Coronary artery (tissue), 2 donors: Measurements from ENCODE around the gene SPSB2.
"Not testable (repeated sequence)": the region's sequence is repeated elsewhere in the genome, so short reads cannot be mapped to it uniquely, and the experiment has no call there.

Experiments
- DNase-seq: peaks from one replicate; pipeline ENCODE4 v3.0.0-alpha.2; 2017; ENCODE audit warnings: low spot score
- H3K27ac ChIP-seq, 2 donors: fragments of 200-600 bp; sonication (generic); one replicate each; pipeline ENCODE4 v1.5.1; 2016 to 2019
- H3K4me3 ChIP-seq: fragments of 200-600 bp; sonication (generic); 2 replicates; pipeline ENCODE4 v1.5.1; 2016; ENCODE audit warnings: mild to moderate bottlenecking, moderate library complexity
- TF ChIP-seq, protein P1 (sequence below): fragments of 200-600 bp; sonication (generic); IDR thresholded peaks from one replicate; pipeline ENCODE4 v1.5.1; 2019; ENCODE audit warnings: antibody characterized with exemption

The SPSB2 gene

DNA sequence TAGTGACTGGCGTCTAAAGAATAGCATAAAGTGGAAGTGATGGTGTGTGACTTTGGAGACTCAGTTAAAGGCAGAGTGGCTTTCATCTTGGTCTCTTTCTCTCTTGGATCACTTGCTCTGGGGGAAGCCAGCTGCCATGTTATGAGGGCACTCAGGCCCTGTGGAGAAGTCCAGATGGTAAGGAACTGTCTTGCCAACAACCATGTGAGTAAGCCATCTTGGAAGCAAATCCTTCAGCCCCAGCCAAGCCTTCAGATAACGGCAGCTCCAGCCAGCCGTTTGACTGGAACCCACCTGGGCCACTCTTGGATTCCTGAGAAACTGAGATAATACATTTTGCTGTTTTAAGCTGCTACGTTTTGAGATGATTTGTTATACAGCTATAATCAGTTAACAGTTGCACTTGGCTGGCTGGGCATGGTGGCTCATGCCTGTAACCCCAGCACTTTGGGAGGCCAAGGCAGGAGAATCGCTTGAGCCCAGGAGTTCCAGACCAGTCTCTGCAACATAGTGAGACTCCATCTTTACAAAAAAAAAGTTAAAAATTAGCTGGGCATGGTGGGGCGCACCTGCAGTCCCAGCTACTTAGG lies 23.8 kb upstream of the SPSB2 start:
- TF ChIP-seq, protein P1, sequence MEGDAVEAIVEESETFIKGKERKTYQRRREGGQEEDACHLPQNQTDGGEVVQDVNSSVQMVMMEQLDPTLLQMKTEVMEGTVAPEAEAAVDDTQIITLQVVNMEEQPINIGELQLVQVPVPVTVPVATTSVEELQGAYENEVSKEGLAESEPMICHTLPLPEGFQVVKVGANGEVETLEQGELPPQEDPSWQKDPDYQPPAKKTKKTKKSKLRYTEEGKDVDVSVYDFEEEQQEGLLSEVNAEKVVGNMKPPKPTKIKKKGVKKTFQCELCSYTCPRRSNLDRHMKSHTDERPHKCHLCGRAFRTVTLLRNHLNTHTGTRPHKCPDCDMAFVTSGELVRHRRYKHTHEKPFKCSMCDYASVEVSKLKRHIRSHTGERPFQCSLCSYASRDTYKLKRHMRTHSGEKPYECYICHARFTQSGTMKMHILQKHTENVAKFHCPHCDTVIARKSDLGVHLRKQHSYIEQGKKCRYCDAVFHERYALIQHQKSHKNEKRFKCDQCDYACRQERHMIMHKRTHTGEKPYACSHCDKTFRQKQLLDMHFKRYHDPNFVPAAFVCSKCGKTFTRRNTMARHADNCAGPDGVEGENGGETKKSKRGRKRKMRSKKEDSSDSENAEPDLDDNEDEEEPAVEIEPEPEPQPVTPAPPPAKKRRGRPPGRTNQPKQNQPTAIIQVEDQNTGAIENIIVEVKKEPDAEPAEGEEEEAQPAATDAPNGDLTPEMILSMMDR, result no peak
- no peak for DNase-seq
- no peak overlapping the region for H3K27ac ChIP-seq
- no peak overlapping the region for H3K4me3 ChIP-seq

DNA sequence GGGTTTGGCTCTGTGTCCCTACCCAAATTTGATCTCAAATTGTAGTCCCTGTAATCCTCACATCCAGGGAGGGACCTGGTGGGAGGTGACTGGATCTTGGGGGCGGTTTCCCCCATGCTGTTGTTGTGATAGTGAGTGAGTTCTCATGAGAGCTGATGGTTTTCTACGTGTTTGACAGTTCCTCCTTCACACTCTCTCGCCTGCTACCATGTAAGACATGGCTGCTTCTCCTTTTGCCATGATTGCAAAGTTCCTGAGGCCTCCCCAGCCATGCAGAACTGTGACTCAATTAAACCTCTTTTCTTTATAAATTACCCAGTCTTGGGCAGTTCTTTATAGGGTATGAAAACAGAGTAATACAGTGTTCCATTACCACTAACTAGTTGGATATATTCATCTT lies 21.2 kb upstream of the SPSB2 start:
- DNase-seq, result no peak
- TF ChIP-seq, protein P1, result no peak
- Histone ChIP-seq H3K4me3 (no peak overlapping the region), H3K27ac (no peak overlapping the region)

DNA sequence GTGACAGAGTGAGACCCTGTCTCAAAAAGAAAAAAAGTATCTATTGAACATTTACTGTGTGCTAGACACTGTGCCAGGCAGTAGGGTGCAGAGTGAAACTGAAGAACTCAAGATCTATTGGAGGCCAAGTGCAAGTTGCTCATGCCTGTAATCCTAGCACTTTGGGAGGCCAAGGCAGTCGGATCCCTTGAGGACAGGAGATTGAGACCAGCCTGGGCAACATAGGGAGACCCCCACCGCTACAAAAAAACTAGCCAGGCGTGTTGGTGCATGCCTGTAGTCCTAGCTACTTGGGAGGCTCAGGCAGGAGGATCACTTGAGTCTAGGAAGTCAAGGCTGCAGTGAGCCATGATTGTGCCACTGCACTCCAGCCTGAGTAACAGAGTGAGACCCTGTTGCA lies 19.6 kb upstream of the SPSB2 start:
- H3K27ac ChIP-seq, DNase-seq, H3K4me3 ChIP-seq: not testable (repeated sequence)

DNA sequence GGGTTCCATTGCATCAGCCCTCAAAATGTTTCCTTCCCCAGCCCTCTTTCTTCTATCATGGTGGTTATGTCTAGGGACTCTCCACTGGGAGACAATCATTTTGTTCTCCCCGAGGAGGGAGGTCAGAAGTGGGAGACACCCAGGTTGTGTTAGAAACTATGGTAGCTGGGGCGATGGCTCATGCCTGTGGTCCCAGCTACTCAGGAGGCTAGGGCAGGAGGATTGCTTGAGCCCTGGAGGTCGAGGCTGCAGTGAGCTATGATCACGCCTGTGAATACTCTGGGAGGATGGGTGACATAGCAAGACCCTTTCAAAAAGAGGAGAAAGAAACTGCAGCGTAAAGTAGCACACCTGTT lies 18.5 kb upstream of the SPSB2 start:
- no peak for DNase-seq
- TF ChIP-seq, protein P1, result no peak
- peak overlapping the region; percentile 70 for H3K4me3 ChIP-seq
- peak overlapping the region; percentile 88 to 90 for H3K27ac ChIP-seq

DNA sequence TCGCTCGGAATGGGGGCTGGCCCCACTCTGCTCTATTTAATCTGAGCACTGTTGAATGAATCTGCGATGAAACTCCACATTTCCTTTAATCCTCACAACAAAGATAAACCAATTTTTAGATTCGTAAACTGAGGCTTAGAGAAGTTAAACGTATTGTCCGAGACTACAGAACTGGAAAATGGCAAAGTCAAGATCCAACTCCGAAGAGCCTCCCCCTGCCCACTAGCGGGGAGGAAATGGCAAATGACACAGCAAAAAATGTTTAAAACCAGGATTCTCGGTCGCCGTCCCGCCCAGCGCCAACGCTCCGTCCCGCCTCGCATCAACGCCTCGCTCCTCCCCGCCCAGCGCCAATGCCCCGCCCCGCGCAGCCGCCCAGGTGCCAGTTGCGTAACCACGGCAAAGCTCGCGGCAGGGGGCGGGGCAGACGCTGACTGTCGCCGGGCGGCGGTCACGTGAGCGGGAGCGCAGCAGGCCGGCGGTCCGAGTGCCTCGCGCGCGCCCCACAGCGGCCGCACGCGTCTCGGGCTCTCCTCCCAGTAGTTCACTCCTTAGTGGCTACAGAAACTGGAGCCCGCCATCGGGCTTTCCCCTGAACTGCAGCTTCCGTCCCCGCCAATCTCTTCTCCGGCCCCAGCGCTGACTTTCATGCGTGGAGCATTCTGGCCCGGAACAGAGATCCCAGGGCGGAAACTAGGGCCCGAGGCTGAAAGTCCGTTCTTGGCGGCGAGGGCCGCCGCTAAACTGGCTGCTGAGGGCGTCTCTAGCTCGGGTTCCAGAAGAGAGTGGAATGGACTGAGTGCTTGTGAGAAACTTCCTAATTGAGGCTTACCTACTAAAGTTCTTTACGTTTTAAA lies 17.9 kb upstream of the SPSB2 start:
- DNase-seq, result peak; percentile 97
- Histone ChIP-seq H3K27ac (peak overlapping the region; percentile 88 to 90), H3K4me3 (peak overlapping the region; percentile 70)
- TF ChIP-seq, protein P1, result peak; percentile 83

DNA sequence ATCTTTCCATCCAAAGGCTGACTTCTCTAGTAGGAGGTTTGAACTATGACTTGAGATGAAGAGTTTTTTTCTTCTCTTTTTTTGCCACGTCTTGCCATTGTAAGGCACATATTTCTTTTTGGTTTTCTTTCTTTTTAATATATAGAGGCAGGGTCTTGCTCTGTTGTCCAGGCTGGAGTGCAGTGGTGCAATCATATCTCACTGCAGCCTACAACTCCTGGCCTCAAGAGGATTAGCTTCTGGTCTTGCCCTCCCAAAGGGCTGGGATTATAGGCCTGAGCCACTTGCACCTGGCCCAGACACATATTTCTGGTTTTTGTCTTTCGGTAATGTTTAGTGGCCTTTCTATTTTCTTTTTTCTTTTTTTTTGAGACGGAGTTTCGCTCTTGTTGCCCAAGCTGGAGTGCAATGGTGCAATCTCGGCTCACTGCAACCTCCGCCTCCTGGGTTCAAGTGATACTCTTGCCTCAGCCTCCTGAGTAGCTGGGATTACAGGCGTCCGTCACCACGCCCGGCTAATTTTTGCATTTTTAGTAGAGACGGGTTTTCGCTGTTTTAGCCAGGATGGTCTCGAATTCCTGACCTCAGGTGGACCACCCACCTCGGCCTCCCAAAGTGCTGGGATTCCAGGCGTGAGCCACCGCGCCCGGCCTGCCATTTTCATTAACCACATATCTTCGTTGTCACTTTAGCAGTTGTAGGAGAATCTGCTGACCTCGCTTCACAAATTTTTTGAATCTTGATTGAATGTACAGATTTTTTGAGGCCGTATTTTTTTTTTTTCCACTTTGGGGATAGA lies 16.9 kb upstream of the SPSB2 start:
- not testable (repeated sequence) for DNase-seq, H3K4me3 ChIP-seq
- H3K27ac ChIP-seq, result peak overlapping the region; percentile 88 to 90

DNA sequence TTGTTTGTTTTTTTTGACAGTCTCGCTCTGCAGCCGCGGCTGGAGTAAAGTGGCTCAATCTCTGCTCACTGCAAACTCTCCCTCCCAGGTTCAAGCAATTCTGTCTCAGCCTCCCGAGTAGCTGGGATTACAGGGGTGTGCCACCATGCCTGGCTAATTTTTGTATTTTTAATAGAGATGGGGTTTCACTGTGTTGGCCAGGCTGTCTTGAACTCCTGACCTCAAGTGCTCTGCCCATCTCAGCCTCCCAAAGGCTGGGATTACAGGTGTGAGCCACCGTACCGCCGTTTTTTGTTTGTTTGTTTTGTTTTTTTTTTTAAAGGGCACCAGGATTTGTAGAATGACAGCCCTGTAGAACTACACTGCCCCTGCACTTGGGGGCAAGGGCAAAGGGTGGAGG lies 15.7 kb upstream of the SPSB2 start:
- DNase-seq, result not testable (repeated sequence)

DNA sequence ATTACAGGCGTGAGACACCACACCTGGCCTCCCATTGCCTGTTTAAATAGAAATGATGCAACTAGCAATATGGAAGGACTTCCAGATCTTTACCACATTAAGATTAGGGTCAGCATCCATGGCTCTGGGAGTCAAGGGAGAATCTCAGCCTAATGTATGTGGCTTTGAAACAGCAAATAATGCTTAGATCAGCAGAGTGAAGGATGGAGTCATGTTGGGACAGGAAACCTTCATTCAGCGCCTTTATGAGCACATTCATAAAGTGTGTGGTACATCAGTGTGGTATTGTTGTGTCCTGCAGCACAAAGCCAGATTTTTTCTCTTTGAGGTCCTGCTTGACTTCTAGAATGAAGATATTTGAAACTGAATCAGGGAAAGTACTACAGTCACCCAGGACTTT lies 15.3 kb upstream of the SPSB2 start:
- no peak overlapping the region for H3K27ac ChIP-seq
- TF ChIP-seq, protein P1, result no peak
- H3K4me3 ChIP-seq, result no peak overlapping the region
- no peak for DNase-seq

More for the DNA sequence above, 15.7 kb upstream of the SPSB2 start:
- not testable (repeated sequence) for H3K4me3 ChIP-seq, H3K27ac ChIP-seq
